Nephron progenitor cell (in vitro differentiated cells): Measurements from ENCODE around the gene ALKAL2.
"Not testable (repeated sequence)": the region's sequence is repeated elsewhere in the genome, so short reads cannot be mapped to it uniquely, and the experiment has no call there.

Experiments
- DNase-seq: peaks from one replicate; pipeline ENCODE4 v3.0.0; 2021
- H3K27ac Mint-ChIP-seq: 2 replicates; pipeline ENCODE4 v1.8.0; 2021; ENCODE audit warnings: mild to moderate bottlenecking, moderate library complexity, mixed read lengths
- H3K27me3 Mint-ChIP-seq: 2 replicates; pipeline ENCODE4 v1.8.0; 2021; ENCODE audit warnings: mild to moderate bottlenecking, low read depth, mixed read lengths; ENCODE audit not compliant: poor library complexity
- H3K36me3 Mint-ChIP-seq: 2 replicates; pipeline ENCODE4 v1.8.0; 2021; ENCODE audit warnings: low read depth, mixed read lengths
- H3K4me1 Mint-ChIP-seq: 2 replicates; pipeline ENCODE4 v1.8.0; 2021; ENCODE audit warnings: mixed read lengths
- H3K4me3 Mint-ChIP-seq: 2 replicates; pipeline ENCODE4 v1.8.0; 2021; ENCODE audit warnings: mild to moderate bottlenecking, moderate library complexity, mixed read lengths
- H3K9me3 Mint-ChIP-seq: 2 replicates; pipeline ENCODE4 v1.8.0; 2021; ENCODE audit warnings: mild to moderate bottlenecking, moderate library complexity, mixed read lengths
- CTCF ChIP-seq: fragments of 200-600 bp; sonication (generic); IDR thresholded peaks from 2 replicates; pipeline ENCODE4 v1.5.0; 2021; ENCODE audit warnings: antibody characterized with exemption

Gene ALKAL2, protein sequence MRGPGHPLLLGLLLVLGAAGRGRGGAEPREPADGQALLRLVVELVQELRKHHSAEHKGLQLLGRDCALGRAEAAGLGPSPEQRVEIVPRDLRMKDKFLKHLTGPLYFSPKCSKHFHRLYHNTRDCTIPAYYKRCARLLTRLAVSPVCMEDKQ

GRCh38 chr2:287911-288757 is at the start of gene ALKAL2:
Gene ALKAL2, minus strand, starts transcription at chr2:288091. Its CDS starts 256 bp downstream, at chr2:287835.
- peaks cover 11% of the 10 kb centered on the region for H3K4me1 Mint-ChIP-seq
- TF ChIP-seq CTCF = no peak
- H3K36me3 Mint-ChIP-seq = no peaks in the 10 kb centered on the region
- peak within 1 kb of the TSS; percentile 74 for H3K4me3 Mint-ChIP-seq
- H3K27me3 Mint-ChIP-seq = peaks cover 82% of the 10 kb centered on the region
- no peak within 1 kb of the TSS for H3K27ac Mint-ChIP-seq
- H3K9me3 Mint-ChIP-seq = no peaks in the 10 kb centered on the region
- peak; percentile 61 for DNase-seq

DNA sequence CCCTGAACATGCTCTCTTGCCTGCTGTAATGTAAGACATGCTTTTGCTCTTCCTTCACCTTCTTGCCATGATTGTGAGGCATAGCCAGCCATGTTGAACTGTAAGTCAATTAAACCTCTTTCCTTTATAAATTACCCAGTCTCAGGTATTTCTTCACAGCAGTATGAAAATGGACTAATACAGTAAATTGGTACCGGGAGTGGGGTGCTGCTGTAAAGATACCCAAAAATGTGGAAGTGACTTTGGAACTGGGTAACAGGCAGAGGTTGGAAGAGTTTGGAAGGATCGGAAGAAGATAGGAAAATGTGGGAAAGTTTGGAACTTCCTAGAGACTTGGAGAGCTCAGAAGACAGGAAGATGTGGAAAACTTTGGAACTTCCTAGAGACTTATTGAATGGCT is 49.1 kb upstream of the ALKAL2 start:
- Mint-ChIP-seq H3K27me3 (peaks cover 10% of the 10 kb centered on the region), H3K9me3 (peaks cover 45% of the 10 kb centered on the region)
- not testable (repeated sequence) for DNase-seq, H3K4me3 Mint-ChIP-seq, H3K36me3 Mint-ChIP-seq, H3K4me1 Mint-ChIP-seq, H3K27ac Mint-ChIP-seq

GRCh38 chr2:336360-336759 is 48.5 kb upstream of the ALKAL2 start:
- peaks cover 6% of the 10 kb centered on the region for H3K36me3 Mint-ChIP-seq
- no peak overlapping the region for H3K27ac Mint-ChIP-seq
- TF ChIP-seq CTCF = no peak
- no peak for DNase-seq
- H3K9me3 Mint-ChIP-seq = peaks cover 50% of the 10 kb centered on the region
- H3K4me1 Mint-ChIP-seq = peaks cover 1% of the 10 kb centered on the region
- H3K27me3 Mint-ChIP-seq = peaks cover 14% of the 10 kb centered on the region
- H3K4me3 Mint-ChIP-seq = no peak overlapping the region

DNA sequence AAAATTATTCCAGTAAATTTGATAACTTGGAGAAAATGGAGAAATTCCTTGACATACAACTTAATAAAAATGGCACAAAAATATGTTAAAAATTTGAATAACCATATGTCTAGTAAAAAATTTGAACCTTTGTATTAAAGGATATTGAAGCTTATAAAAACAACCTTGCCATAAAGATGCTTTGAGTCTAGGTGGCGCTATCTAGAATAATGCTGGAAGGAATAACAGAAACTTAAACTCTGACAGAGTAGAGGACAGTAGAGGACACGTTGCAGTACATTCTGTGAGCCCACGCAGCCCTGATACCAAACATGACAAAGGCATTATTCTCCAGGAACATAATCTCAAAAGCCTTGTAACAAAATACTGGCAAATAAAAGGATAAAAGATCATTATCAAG is 44.7 kb upstream of the ALKAL2 start:
- peak; percentile 20 for TF ChIP-seq CTCF
- Mint-ChIP-seq H3K9me3 (peaks cover 60% of the 10 kb centered on the region), H3K36me3 (peaks cover 6% of the 10 kb centered on the region), H3K4me3 (no peak overlapping the region), H3K27ac (no peak overlapping the region), H3K4me1 (no peaks in the 10 kb centered on the region), H3K27me3 (peaks cover 13% of the 10 kb centered on the region)
- no peak for DNase-seq

GRCh38 chr2:328761-329160 is 40.9 kb upstream of the ALKAL2 start:
- Mint-ChIP-seq H3K9me3 (peaks cover 58% of the 10 kb centered on the region), H3K27me3 (peaks cover 6% of the 10 kb centered on the region), H3K36me3 (no peaks in the 10 kb centered on the region), H3K27ac (no peak overlapping the region), H3K4me3 (no peak overlapping the region), H3K4me1 (peaks cover 5% of the 10 kb centered on the region)
- no peak for TF ChIP-seq CTCF
- DNase-seq = no peak

GRCh38 chr2:323035-323434 is 35.1 kb upstream of the ALKAL2 start:
- no peak overlapping the region for H3K27ac Mint-ChIP-seq
- H3K9me3 Mint-ChIP-seq = peaks cover 26% of the 10 kb centered on the region
- no peak for TF ChIP-seq CTCF
- peaks cover 16% of the 10 kb centered on the region for H3K4me1 Mint-ChIP-seq
- H3K4me3 Mint-ChIP-seq = no peak overlapping the region
- peaks cover 11% of the 10 kb centered on the region for H3K27me3 Mint-ChIP-seq
- no peaks in the 10 kb centered on the region for H3K36me3 Mint-ChIP-seq
- no peak for DNase-seq
